ENCODE data around the gene PRPF6.

PRPF6 gene, protein sequence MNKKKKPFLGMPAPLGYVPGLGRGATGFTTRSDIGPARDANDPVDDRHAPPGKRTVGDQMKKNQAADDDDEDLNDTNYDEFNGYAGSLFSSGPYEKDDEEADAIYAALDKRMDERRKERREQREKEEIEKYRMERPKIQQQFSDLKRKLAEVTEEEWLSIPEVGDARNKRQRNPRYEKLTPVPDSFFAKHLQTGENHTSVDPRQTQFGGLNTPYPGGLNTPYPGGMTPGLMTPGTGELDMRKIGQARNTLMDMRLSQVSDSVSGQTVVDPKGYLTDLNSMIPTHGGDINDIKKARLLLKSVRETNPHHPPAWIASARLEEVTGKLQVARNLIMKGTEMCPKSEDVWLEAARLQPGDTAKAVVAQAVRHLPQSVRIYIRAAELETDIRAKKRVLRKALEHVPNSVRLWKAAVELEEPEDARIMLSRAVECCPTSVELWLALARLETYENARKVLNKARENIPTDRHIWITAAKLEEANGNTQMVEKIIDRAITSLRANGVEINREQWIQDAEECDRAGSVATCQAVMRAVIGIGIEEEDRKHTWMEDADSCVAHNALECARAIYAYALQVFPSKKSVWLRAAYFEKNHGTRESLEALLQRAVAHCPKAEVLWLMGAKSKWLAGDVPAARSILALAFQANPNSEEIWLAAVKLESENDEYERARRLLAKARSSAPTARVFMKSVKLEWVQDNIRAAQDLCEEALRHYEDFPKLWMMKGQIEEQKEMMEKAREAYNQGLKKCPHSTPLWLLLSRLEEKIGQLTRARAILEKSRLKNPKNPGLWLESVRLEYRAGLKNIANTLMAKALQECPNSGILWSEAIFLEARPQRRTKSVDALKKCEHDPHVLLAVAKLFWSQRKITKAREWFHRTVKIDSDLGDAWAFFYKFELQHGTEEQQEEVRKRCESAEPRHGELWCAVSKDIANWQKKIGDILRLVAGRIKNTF

DNA sequence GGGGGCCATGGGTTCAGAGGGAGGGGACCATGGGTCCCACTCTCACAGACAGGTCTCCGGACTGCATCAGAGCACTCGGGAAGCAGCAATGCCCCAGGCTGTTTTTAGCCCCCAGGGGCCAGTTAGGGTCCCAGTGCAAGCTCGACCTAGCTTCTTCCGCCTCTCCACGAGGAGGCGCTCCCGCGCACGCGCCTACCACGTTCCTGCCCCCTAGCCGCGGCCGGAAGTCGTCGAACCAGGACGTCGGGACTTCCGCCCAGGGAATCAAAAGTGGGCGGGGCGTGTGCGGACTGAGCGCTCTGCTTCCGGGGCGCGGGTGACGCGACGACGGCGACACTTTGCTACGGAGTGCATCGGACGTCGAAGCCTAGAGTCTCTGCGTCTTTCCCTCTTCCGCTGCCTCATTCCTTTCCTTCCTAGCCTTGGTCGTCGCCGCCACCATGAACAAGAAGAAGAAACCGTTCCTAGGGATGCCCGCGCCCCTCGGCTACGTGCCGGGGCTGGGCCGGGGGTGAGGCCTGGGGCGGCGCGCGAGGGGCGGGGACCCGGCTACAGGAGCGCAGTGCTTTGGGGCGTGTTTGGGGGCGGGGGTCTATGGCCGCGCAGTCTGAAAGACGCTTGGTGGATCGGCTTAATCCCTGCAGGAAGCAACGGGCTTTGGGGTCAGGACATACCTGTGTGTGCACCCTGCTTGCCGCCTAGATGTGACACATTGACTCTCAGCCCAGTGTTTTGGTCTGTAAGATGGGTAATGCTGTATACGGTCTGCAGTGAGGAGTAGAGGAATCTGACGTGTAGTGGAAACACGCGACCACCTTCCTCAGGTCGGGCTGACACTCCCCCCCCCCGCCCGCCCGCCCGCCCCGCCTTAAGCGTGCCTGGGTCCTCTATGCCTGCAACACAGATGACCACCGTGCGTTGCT is at the start of gene PRPF6:
TSS of gene PRPF6 (plus strand) at position 327 of the 923 bp plus-strand sequence. CDS start at position 441, 114 bp downstream.
- peak; percentile 94 for DNase-seq

DNA sequence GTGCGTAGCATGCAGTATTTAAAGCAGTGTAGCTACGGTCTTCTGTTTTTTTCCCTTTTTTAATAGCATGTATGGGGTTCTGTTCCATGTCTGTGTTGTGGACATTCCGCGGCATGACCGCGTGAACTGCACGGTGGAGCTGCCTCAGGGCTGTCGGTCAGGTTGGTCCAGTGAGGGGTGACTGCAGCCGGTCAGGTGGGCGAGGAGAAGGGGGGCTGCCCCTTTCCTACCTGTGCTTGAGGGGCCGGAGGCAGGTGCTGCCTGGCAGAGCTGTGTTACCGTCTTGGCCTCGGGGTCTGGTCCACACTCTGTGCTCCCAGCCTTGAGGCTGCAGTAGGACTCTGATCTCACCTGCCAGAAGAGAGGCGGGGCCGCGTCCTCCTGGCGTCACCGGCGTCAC is 49.2 kb upstream of the PRPF6 start:
- no peak for DNase-seq

DNA sequence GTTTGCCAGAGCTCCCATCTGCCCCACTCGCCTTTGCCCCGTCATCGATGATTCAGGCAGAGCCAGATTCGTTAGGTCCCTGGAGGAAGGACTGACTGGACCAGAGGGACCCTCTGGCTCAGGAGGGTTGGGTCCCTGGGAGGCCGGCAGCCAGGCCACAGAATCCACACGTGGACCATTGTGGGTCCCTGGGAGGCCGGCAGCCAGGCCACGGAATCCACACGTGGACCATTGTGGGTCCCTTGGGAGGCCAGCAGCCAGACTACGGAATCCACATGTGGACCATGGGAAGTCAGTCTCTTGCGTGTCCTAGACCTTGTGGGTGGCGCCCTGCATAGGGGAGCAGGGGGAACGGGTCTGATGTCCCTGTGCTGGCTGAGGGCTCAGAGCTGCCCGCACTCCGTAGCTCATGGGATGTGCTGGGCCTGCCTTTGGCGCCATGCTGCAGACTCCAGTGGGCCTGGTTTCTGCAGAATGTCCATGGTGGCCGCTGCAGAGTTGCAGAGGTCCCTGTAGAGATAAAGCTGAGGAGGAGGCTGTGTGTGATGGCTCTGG is 48.2 kb upstream of the PRPF6 start:
- no peak for DNase-seq

DNA sequence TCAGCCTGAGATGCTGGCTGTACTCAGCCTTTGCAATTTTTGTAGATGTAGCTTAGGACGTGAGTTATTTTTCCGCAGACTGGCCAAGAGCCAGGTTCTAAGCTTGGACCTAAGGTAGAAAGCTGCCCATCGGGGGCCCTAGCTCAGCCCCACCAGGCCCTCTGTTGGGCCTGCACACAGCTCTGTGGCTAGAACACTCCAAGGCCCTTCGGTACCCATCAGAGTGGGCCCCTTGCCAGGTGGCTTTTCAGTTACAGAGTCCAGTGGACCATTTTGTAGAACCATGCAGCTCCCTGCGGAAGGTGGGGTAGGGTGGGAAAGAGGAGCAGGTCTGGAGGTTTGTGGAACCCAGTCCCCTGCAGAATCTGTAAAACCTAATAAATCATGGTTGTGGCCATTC is 47.3 kb upstream of the PRPF6 start:
- no peak for DNase-seq

DNA sequence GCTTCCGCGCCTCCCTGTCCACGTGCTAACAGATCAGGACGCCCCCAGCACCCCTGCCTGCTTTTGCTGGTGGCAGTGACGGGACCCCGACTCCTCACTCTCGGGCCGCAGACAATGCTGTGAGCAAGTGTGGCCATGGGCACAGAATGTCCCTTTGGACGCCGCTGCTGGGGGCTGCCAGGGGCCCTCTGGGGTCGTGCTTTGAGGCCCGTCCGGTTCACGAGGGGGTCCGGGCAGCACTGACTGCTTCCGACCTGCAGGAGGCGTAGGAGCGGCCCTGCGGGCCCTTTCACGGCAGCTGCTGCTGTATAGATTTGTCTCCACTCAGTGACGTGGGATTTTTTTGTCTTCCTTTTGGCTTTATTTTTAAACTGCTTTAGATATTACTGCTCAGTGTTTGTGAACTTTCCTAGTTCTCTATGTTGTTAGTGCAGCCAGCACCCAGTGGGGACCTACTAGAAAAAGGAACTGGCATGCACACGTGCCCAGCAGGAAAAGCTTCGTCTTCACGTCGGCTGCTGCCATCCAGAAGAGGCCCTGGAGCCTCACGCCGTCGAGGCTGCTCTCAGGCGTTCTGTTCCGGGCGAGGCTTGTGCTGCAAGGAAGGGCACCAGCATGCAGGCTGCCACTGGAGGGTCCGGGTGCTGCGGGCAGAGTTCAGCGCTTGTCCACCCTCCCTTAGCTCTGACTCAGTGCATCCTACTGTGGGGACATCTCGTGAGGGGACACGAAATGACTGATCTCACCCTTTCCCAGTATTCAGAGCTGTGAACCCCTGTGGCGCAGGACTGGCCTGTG is 46.5 kb upstream of the PRPF6 start:
- no peak for DNase-seq

DNA sequence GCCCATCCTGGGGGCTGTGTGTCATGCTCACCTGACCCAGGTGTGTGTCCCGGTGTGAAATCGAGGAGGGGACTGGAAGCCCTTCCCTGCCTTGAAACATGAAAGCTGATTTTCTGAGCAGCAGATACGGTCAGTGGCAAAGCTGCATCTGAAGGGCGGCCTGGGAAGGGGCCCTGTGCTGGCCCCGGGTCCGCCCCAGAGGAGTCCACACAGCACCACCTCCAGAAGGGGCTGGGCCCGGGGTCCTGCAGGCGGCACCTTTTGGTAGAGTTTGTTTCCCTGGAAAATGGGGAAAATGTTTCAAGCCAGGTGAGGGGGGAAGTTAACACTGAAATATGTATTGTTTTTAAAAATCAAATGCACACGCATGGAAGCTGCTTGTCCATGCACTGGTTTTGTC is 45.5 kb upstream of the PRPF6 start:
- DNase-seq: no peak

DNA sequence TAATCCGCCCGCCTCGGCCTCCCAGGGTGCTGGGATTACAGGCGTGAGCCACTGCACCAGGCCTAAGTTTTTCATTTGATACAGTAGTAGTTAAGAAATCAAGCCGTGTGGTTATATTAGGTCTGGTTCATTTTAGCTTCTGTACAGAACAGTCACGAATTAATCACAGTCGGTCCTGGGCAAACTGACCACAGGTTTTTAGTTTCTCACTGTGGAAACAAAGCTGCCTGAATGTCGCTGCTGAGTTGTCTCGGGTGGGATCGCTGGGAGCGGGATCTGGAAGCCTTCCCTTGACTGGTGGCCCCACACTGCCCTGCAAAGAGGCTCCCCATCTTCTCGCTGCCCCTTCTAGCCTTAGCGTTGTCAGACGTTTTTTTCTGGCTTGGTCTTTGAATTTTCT is 43.3 kb upstream of the PRPF6 start:
- no peak for DNase-seq

DNA sequence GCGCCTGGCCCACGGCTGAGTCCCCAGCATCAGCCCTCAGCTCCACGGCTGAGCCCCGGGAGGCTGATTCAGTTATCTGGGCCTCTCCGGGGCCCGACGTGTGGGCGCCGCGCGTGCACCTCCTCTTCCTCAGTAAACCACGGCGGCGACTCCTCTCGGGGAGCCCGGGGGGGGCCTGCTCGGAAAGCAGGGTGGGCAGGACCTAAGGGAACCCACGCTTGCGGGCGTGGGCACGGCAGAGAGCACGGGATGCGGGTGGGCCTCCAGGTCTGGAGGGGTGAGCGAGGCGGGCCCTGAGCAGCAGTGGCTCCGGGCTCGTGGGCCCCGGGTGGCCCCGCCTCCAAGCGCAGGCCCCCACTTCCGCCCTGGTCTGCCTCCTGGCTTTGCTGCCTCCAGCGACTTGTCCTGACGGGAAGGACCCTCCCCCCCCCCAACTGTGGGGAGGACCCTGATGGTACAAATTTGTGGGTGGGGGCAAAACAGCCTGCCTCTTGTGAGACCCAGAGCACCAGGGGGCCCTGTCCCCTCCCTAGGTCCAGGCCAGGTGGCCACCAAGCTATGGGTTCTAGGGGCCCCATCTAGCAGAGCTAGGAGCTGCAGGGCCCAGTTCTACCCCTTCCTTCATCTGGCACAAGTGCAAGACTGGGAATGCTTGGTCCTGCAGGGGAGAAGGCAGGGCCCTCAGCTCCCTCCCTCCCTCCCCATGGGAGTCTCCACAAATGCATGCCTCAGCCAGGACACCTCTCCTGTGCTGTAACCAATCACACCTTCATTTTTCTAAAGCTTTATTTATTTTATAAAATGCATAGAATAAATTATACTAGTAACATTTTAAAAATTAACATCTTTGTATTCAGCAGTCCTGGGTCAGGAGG is 41.6 kb upstream of the PRPF6 start:
- DNase-seq: no peak

DNA sequence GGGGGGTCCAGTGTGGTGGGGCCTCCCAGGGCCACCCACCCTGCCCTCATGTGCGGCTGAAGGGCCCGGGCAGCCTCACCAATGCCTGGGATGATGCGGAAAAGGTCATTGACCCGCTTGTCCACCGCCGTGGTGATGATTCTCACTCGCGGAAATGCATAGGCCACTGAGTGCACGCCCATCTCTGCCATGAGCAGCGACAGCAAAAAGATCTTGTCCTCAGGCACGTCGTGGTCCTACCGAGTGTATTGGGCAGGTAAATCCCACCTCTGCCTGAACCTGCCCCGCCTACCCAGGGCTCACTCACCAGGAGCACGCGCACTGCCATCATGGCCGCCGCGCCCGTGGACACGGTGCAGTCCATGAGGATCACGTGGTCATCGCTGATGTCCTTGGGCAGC is 40.9 kb upstream of the PRPF6 start:
- DNase-seq: no peak

DNA sequence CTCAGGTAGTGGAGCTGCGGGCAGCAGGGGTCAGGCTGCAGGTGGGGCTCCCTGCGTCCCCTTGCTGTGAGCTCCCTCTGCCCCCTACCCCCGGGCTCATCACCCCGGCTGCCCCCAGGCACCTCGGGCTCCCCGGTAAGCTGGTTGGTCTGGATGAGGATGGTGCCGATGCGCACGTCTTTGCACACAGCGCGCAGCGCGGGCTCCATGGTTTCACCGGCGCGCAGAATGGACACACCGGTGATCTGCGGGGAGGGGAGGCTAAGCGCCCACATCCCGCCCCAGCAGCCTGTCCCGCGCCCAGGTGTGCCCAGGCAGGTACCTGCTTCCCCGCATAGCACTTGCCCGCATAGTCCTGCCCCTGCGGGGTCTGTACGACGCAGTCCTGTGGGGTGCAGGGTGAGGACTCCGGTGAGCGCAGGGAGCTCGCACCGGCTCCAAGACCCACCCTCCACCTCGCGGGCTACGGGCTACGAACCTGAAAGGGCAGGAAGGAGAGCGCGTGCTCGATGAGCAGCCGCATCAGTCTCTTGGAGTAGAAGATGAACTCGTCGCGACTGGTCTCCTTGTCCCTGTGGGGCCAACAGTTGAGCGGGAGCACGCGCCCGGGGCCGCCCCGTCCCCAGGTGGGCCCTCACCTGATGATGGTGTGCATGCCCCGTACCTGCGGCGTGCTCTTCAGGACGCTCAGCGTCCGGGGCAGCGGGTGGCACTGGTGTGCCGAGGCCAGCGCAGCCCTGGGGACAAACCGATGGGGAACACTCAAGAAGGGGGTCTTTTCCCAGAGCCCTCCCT is 40.3 kb upstream of the PRPF6 start:
- no peak for DNase-seq

DNA sequence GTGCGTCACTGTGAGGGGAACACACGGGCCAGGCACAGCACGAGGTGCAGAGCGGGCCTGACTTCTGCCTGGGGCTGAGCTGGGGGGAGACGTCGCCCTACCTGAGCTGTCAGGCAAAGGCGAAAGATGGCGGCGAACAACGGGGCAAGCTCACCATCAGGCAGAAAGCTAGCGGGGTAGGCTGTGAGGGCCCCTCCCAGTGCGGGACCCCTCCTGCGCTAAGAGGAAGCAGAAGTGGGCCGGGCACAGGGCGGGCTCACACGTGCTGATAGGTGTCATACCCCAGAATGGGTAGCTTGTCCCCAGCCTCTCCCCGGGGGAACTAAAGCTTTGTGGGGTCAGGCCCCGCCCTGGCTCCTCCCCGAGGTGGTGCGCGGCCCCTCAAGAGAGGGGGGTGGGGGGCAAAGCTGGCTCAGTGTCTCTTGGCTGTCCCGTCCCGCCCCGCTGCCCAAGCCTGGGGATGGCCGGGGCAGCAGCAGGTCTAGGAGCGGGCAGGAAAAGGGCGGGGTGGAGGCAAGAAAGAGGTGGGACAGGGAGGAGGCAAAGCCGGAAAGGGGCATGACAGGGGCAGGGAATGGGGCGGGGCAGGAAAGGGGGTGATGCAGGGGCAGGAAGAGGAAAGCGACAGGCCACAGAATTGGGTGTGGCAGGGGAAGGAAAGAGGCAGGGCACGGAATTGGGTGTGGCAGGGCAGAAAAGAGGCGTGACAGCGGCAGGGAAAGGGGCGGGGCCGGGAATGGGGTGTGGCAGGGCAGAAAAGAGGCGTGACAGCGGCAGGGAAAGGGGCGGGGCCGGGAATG is 39.5 kb upstream of the PRPF6 start:
- DNase-seq: peak; percentile 66

DNA sequence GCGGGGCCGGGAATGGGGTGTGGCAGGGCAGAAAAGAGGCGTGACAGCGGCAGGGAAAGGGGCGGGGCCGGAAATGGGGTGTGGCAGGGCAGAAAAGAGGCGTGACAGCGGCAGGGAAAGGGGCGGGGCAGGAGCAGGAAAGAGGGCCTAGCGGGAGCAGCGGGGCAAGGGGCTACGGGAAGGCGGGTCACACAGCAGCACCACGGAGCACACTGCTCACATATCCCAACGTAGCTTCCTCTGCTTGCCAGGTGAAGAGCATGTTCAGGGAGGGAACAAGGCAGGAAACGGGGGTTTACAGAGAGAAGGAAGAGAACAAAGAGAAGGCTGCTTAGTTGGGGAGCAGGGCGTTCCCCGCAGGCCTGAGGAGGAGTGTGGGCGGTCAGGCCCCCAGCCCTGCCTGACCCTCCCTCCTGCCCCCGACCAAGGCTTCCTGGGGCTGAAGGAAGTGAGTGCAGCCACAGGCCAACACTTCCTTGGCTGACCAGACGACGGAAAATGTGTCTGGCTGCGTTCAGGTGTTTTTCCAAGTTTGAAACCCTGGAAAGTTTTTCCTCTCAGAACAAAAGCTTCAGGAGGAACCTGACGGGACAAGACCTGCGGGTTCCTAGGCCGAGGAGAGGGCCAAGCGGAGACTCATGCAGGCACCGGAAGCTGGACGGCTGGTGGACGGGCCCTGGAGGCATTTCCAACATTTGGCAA is 38.5 kb upstream of the PRPF6 start:
- peak; percentile 40 for DNase-seq

DNA sequence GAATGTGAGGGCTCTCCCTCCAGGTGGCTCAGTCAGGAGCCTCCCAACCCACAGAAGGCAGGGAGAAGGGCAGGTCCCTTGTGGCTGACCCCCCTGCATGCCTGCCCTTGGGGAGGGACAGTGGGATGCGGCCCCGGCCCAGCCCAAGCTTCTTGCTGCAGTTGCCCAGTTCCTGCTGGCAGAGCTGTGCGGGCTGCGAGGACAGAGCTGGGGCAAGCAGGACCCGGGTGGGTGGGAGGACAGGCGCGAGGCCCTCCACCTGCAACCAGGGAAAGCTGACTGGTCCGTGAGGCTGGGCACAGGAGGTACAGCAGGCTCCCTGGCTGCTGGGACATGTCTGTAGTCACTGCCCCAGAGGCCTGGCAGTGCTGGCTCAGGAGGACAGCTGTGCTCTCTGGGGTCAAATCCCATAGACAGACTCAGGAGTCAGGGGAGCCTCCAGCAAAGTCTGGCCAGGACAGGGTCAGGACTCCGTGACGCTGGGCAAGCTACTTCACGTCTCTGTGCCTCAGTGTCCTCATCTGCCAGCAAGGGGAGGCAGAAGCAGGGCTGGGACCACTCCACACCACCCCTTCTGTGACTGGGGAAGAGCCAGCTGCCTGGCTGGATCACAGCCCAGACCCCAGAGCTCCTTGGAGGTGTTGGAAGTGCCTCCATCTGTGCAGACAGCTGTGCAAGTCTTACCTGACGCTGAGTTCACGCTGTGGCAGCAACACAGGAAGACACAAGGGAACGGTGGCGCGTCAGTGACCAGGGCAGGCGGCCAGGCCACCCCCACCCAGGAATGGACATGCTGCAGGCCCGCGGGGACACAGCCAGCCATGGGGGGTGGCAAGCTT is 37.7 kb upstream of the PRPF6 start:
- DNase-seq: no peak

DNA sequence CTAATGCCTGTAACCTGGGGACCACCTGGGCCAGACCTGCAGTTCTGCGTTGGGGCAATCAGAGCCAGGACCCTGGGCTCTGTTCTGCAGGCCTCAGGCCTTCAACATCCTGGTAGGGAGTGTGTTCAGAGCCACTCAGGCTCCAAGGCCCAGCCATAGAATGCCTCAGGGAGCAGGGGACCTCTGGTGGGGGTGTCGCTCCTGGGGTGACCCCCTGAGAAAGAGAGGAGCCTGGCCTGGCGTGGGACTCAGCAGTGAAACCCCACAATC is 37.2 kb upstream of the PRPF6 start:
- DNase-seq: no peak

DNA sequence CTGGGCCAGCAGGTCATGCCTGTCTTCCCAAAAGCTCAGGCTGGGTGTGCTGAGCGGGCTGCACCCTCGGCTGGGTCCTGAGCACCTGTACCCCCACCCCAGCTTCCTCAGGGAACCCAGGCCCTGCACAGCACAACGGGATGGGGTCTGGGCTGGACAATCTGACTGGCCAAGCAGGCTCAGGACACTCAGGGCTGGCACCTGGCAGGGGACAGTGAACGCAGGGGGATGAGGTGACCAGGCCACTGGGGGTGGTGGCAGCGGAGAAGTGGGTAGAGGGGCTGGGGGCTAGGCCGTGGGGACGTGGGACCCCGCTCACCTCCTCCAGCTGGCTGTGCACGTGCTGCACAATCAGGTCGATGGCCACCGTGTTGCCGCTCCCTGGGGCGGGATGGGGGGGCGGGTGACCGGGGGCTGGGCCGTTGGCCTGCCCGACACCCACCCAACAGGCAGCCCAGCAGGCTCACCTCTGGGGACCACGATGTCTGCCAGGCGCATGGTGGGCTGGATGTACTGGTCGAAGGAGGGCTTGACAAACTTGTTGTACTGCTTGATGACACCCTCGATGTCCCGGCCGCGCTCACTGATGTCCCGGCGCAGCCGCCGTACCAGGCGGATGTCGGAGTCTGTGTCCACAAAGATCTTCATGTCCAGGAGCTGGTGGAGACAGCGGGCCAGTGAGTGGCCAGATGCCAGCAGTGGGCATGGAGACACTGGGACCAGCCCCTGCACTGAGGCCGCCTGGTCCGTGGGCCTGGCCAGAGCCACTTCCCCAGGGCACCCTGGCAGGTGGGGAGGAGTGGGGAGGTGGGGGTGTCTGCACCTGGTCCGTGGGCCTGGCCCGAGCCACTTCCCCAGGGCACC is 36.6 kb upstream of the PRPF6 start:
- no peak for DNase-seq

DNA sequence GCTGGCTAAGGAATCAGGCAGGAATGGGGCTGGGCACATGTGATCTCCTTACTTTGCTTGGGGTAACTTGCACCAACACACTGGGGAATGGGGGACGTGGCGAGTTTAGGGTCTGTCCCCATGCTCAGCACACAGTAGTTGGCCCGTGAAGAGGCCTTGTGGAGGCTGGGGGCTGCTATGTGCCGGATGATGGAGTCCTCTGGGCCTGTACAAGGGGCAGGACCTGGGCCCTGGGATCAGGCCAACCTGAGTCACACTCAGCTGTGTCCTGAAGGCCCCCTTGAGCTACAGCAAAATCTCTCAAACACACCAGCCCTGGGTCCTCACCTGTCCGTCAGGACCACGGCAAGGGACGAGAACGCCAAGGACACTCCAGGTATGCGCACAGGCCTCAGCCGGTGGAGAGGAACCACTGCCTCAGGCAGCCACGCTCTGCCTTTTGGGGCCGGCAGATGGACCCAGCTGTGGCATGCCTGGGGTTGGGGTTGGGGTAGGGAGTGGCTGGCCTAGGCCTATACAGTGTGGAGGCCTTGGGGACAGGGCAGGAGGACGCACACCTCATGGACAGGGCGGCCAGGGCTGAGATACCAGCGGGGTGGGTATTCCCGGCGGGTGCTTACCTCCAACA is 35.8 kb upstream of the PRPF6 start:
- DNase-seq: no peak
